ENCODE data around the gene WDR6. TPM values are rescaled to one million over a fixed set of nuclear protein-coding genes. Genes with fewer than 3 reads are reported as not detected.

The WDR6 gene
- total and polyA plus RNA-seq, 2 experiments from 2014 or later, result 76.5 to 156 TPM

DNA sequence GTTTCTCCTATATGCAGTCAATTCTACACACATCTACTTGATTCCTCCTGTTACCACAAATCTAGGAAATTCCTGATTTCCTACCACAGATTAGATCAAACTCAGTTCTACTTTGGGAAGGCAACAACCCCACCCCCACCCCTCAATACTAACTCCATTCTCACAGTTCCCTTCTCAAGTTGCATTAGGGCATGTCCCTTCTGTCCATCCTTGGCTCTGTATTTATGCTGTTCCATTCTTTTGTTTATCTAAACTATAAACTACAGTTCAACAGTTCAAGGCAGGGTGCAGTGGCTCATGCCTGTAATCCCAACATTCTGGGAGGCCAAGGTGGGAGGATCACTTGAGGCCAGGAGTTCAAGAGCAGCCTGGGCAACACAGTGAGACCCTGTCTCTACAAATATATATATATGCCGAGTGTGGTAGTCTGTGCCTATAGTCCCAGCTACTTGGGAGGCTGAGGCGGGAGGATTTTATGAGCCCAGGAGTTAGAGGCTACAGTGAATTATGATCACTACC lies 47.2 kb downstream of the WDR6 start (continued):
- TF ChIP-seq, protein P1, sequence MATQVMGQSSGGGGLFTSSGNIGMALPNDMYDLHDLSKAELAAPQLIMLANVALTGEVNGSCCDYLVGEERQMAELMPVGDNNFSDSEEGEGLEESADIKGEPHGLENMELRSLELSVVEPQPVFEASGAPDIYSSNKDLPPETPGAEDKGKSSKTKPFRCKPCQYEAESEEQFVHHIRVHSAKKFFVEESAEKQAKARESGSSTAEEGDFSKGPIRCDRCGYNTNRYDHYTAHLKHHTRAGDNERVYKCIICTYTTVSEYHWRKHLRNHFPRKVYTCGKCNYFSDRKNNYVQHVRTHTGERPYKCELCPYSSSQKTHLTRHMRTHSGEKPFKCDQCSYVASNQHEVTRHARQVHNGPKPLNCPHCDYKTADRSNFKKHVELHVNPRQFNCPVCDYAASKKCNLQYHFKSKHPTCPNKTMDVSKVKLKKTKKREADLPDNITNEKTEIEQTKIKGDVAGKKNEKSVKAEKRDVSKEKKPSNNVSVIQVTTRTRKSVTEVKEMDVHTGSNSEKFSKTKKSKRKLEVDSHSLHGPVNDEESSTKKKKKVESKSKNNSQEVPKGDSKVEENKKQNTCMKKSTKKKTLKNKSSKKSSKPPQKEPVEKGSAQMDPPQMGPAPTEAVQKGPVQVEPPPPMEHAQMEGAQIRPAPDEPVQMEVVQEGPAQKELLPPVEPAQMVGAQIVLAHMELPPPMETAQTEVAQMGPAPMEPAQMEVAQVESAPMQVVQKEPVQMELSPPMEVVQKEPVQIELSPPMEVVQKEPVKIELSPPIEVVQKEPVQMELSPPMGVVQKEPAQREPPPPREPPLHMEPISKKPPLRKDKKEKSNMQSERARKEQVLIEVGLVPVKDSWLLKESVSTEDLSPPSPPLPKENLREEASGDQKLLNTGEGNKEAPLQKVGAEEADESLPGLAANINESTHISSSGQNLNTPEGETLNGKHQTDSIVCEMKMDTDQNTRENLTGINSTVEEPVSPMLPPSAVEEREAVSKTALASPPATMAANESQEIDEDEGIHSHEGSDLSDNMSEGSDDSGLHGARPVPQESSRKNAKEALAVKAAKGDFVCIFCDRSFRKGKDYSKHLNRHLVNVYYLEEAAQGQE (IDR thresholded peaks at IDR 0.05; ENCODE audit: unreplicated experiment), result no peak
- no peak for TF ChIP-seq EZH2 (IDR thresholded peaks at IDR 0.05; ENCODE audit: low read depth, unreplicated experiment)
- TF ChIP-seq POLR2AphosphoS5 (IDR thresholded peaks at IDR 0.05; ENCODE audit: low read depth), result no peak
- TF ChIP-seq, protein P2, sequence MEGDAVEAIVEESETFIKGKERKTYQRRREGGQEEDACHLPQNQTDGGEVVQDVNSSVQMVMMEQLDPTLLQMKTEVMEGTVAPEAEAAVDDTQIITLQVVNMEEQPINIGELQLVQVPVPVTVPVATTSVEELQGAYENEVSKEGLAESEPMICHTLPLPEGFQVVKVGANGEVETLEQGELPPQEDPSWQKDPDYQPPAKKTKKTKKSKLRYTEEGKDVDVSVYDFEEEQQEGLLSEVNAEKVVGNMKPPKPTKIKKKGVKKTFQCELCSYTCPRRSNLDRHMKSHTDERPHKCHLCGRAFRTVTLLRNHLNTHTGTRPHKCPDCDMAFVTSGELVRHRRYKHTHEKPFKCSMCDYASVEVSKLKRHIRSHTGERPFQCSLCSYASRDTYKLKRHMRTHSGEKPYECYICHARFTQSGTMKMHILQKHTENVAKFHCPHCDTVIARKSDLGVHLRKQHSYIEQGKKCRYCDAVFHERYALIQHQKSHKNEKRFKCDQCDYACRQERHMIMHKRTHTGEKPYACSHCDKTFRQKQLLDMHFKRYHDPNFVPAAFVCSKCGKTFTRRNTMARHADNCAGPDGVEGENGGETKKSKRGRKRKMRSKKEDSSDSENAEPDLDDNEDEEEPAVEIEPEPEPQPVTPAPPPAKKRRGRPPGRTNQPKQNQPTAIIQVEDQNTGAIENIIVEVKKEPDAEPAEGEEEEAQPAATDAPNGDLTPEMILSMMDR (conservative IDR thresholded peaks at IDR 0.05; ENCODE audit: low read depth in 2 of 2), result no peak
- no peak for TF ChIP-seq CREB1 (CRISPR knock-in tag; IDR thresholded peaks at IDR 0.05; ENCODE audit: low read depth)

DNA sequence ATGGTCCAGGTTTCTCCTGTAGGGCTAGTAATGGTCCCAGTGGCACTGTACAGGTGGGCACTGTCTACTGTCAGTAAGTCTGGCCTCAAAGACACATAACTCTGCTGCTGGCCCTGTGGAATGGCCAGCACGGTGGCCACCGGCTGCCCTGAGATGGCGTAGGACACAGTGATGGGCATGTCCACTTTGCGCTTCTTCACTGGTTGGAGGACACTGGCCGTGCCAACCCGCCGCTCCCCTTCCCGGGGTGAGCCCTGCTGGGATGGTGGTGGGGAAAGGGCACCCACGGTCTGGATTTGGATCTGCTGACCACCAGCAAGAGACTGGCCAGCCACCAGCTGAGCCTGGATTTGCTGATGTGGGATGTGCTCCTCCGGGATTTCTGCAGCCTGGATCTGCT lies 50.1 kb downstream of the WDR6 start:
- Mint-ChIP-seq H3K27ac (no peak overlapping the region), H3K4me1 (no peaks in the 10 kb centered on the region), H3K4me3 (no peak overlapping the region), H3K9me3 (no peaks in the 10 kb centered on the region), H3K27me3 (ENCODE audit: insufficient read depth, low read depth, poor library complexity) (peaks cover 1% of the 10 kb centered on the region), H3K36me3 (ENCODE audit: low read depth) (peaks cover 65% of the 10 kb centered on the region)
- Histone ChIP-seq H3K4me1 (ENCODE audit: insufficient read depth) (no peaks in the 10 kb centered on the region), H3K4me3 (no peak overlapping the region), H3K27me3 (ENCODE audit: insufficient read depth) (no peaks in the 10 kb centered on the region), H4K20me1 (replicated peaks; ENCODE audit: insufficient read depth) (peaks cover 11% of the 10 kb centered on the region), H3K4me2 (no peak overlapping the region), H3K9me2 (ENCODE audit: insufficient read depth) (no peaks in the 10 kb centered on the region), H3K79me2 (replicated peaks; ENCODE audit: insufficient read depth) (peaks cover 29% of the 10 kb centered on the region), H3K27ac (ENCODE audit: low read depth) (no peak overlapping the region), H2AFZ (no peak overlapping the region), H3K36me3 (ENCODE audit: insufficient read depth) (peaks cover 35% of the 10 kb centered on the region), H3F3A (replicated peaks; ENCODE audit: low read depth) (0 out of 2 replicates have a peak, but pooled peaks cover 2% of the 10 kb centered on the region)
- ATAC-seq (no peak), DNase-seq (ENCODE audit: low spot score) (no peak)
- TF ChIP-seq CREB1 (CRISPR knock-in tag; IDR thresholded peaks at IDR 0.05; ENCODE audit: low read depth) (no peak), ZNF331 (CRISPR knock-in tag; IDR thresholded peaks at IDR 0.05; ENCODE audit: low read depth) (no peak), JUNB (IDR thresholded peaks at IDR 0.05; ENCODE audit: unreplicated experiment) (no peak), EZH2phosphoT487 (IDR thresholded peaks at IDR 0.05; ENCODE audit: unreplicated experiment) (no peak), NANOG (IDR thresholded peaks at IDR 0.05; ENCODE audit: borderline replicate concordance) (no peak), POLR2AphosphoS5 (IDR thresholded peaks at IDR 0.05; ENCODE audit: low read depth) (no peak), EZH2 (IDR thresholded peaks at IDR 0.05; ENCODE audit: low read depth, unreplicated experiment) (no peak), STAT1 (IDR thresholded peaks at IDR 0.05; ENCODE audit: unreplicated experiment) (no peak), ZNF114 (CRISPR knock-in tag; IDR thresholded peaks at IDR 0.05) (no peak)
- TF ChIP-seq, protein P1 (IDR thresholded peaks at IDR 0.05; ENCODE audit: unreplicated experiment), result no peak
- TF ChIP-seq, protein P2 (conservative IDR thresholded peaks at IDR 0.05; ENCODE audit: low read depth in 2 of 2), result no peak
- TF ChIP-seq, protein P3, sequence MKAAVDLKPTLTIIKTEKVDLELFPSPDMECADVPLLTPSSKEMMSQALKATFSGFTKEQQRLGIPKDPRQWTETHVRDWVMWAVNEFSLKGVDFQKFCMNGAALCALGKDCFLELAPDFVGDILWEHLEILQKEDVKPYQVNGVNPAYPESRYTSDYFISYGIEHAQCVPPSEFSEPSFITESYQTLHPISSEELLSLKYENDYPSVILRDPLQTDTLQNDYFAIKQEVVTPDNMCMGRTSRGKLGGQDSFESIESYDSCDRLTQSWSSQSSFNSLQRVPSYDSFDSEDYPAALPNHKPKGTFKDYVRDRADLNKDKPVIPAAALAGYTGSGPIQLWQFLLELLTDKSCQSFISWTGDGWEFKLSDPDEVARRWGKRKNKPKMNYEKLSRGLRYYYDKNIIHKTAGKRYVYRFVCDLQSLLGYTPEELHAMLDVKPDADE (IDR thresholded peaks at IDR 0.05), result no peak
